Endothelial cell of umbilical vein (primary cell): Measurements from ENCODE around the gene CNTNAP2. TPM values are rescaled to one million over a fixed set of nuclear protein-coding genes. Genes with fewer than 3 reads are reported as not detected.

Source experiments
- BruUV-seq: library from RNA; stranded (reverse); fragments of 400-500 nt; replicated peaks from 2 replicates; lab custom pipeline; 2021; lab: Mats Ljungman, UMichigan
- CTCF ChIA-PET: fragments of 300-600, 350-600 bp; sonication (Branson Sonifier 250); formaldehyde crosslinking; loops from one replicate; lab custom pipeline; 2021; ENCODE audit warnings: antibody characterized with exemption, inconsistent platforms; lab: Charles Lee
- POLR2A ChIA-PET: fragments of 300-600, 350-600 bp; sonication (Branson Sonifier 250); formaldehyde crosslinking; loops from one replicate; lab custom pipeline; 2021; ENCODE audit warnings: antibody characterized with exemption, inconsistent platforms; lab: Charles Lee
- DNase-seq: peaks from one replicate; pipeline ENCODE4 v3.0.0-alpha.2; 2011; ENCODE audit warnings: low read depth, low spot score
- FAIRE-seq: peaks from 2 replicates; lab custom pipeline; 2011; peaks lifted over from hg19 to GRCh38; lab: Jason Lieb, UNC
- H2AFZ ChIP-seq: 2 replicates; pipeline ENCODE4 v1.6.0; 2012; ENCODE audit warnings: low read depth, low read length, control low read depth, inconsistent platforms
- H3K27ac ChIP-seq: 2 replicates; pipeline ENCODE4 v1.5.1; 2011; ENCODE audit warnings: low read depth, mild to moderate bottlenecking, control low read depth, low read length, moderate library complexity; ENCODE audit not compliant: insufficient read depth
- H3K27me3 ChIP-seq, 2 experiments: 2 replicates each; pipeline versions ENCODE4 v1.6.0 to v1.6.1; 2011; ENCODE audit warnings: low read length in 2 of 2, mixed read lengths in 1 of 2; ENCODE audit not compliant: control insufficient read depth in 2 of 2, insufficient read depth in 2 of 2
- H3K36me3 ChIP-seq, 2 experiments: 2 replicates in 1 of 2; 3 replicates in 1 of 2; pipeline ENCODE4 v1.5.1; 2011; ENCODE audit warnings: low read length in 2 of 2, mild to moderate bottlenecking in 1 of 2, moderate library complexity in 1 of 2; ENCODE audit not compliant: control insufficient read depth in 2 of 2, insufficient read depth in 2 of 2; ENCODE audit errors: extremely low read depth in 1 of 2
- H3K4me1 ChIP-seq: 3 replicates; pipeline ENCODE4 v1.5.1; 2011; ENCODE audit warnings: mild to moderate bottlenecking, low read length; ENCODE audit not compliant: control insufficient read depth, insufficient read depth; ENCODE audit errors: extremely low read depth
- H3K4me2 ChIP-seq: 2 replicates; pipeline ENCODE4 v1.6.1; 2011; ENCODE audit warnings: low read length, control low read depth, mixed read lengths; ENCODE audit not compliant: insufficient read depth
- H3K4me3 ChIP-seq, 3 experiments: fragments of 200-600 bp in 1 of 3; sonication (generic), shearing (Covaris generic) in 1 of 3; replicated peaks in 1 of 3; 2 replicates each; pipeline ENCODE4 v1.5.1; 2011 to 2016; ENCODE audit warnings: control low read depth in 3 of 3, low read length in 3 of 3, mild to moderate bottlenecking in 2 of 3, inconsistent platforms in 1 of 3, low read depth in 1 of 3, moderate library complexity in 1 of 3; ENCODE audit not compliant: insufficient read depth in 1 of 3
- H3K79me2 ChIP-seq: 2 replicates; pipeline ENCODE4 v1.6.0; 2012; ENCODE audit warnings: low read length, inconsistent platforms; ENCODE audit not compliant: control insufficient read depth, insufficient read depth
- H3K9ac ChIP-seq: replicated peaks from 2 replicates; pipeline ENCODE3; 2011; ENCODE audit warnings: low read length, control low read depth; ENCODE audit not compliant: insufficient read depth; ENCODE audit errors: extremely low read depth
- H3K9me1 ChIP-seq: replicated peaks from 3 replicates; pipeline ENCODE4 v1.6.0; 2011; ENCODE audit warnings: mild to moderate bottlenecking, low read length; ENCODE audit not compliant: control insufficient read depth, insufficient read depth; ENCODE audit errors: extremely low read depth
- H3K9me3 ChIP-seq: replicated peaks from 2 replicates; pipeline ENCODE4 v1.5.1; 2012; ENCODE audit warnings: low read length, inconsistent platforms; ENCODE audit not compliant: control insufficient read depth, insufficient read depth
- H4K20me1 ChIP-seq: replicated peaks from 2 replicates; pipeline ENCODE3; 2011; ENCODE audit warnings: mild to moderate bottlenecking, low read length; ENCODE audit not compliant: control insufficient read depth, insufficient read depth; ENCODE audit errors: extremely low read depth
- CTCF ChIP-seq, 2 donors: IDR thresholded peaks; 1 replicate in 1 of 2; 2 replicates in 1 of 2; pipeline ENCODE4 v1.5.1; 2011; ENCODE audit warnings: low read length in 2 of 2, mild to moderate bottlenecking in 2 of 2, moderate library complexity in 2 of 2, control low read depth in 1 of 2, inconsistent platforms in 1 of 2, low read depth in 1 of 2; ENCODE audit not compliant: insufficient read depth in 1 of 2; ENCODE audit errors: extremely low read depth in 1 of 2
- EZH2 ChIP-seq: IDR thresholded peaks from 2 replicates; pipeline ENCODE4 v1.6.1; 2012; ENCODE audit warnings: borderline replicate concordance, low read depth, mild to moderate bottlenecking, moderate library complexity, low read length, inconsistent platforms; ENCODE audit not compliant: severe bottlenecking
- FOS ChIP-seq: IDR thresholded peaks from 2 replicates; pipeline ENCODE4 v1.6.1; 2011; ENCODE audit warnings: mild to moderate bottlenecking, low read length, moderate library complexity, borderline replicate concordance; ENCODE audit not compliant: insufficient read depth
- GATA2 ChIP-seq: IDR thresholded peaks from 2 replicates; pipeline ENCODE4 v1.7.0; 2011; ENCODE audit warnings: low read depth, mild to moderate bottlenecking, moderate library complexity, mixed read lengths, low read length; ENCODE audit not compliant: insufficient read length, insufficient read depth
- JUN ChIP-seq: IDR thresholded peaks from 2 replicates; pipeline ENCODE4 v1.6.1; 2011; ENCODE audit warnings: borderline replicate concordance, low read depth; ENCODE audit not compliant: insufficient read length, insufficient read depth
- MYC ChIP-seq: IDR thresholded peaks from one replicate; pipeline ENCODE4 v1.6.1; 2011; ENCODE audit warnings: mild to moderate bottlenecking, low read depth, low read length
- POLR2A ChIP-seq: IDR thresholded peaks from 2 replicates; pipeline ENCODE4 v1.6.1; 2012; ENCODE audit warnings: low read depth, mild to moderate bottlenecking, control low read depth, low read length
- POLR2AphosphoS5 ChIP-seq: IDR thresholded peaks from 2 replicates; pipeline ENCODE4 v1.6.1; 2012; ENCODE audit warnings: low read depth, mild to moderate bottlenecking, control low read depth, low read length, moderate library complexity; ENCODE audit not compliant: insufficient read depth
- dilution Hi-C: fragments of 300-500 bp; cut with MboI; formaldehyde crosslinking; loops from one replicate; pipeline ENCODE4 v1.15.0; 2019; ENCODE audit warnings: low sequenced_read_pairs; ENCODE audit not compliant: extremely low pct_ligation_motif_present
- intact Hi-C: fragments of 100-400 bp; cut with micrococcal nuclease; formaldehyde crosslinking; loops from one replicate; pipeline ENCODE4 v1.10.0; 2022
- polyA plus RNA-seq, 4 experiments: library from polyadenylated mRNA; depleted of rRNA in 3 of 4; stranded (reverse) in 3 of 4; unstranded in 1 of 4; fragments of >200 nt; gene quantifications; 2 replicates each; pipeline versions ENCODE4 v1.2.1 to v1.2.3, GENCODE V29; 2011 to 2012; ENCODE audit warnings: missing spikeins in 1 of 4
- total RNA-seq: library from RNA; stranded (reverse); gene quantifications from 2 replicates; pipeline ENCODE4 v1.2.3, GENCODE V29; 2021
- TF ChIP-seq, protein P1 (sequence below): IDR thresholded peaks from 2 replicates; pipeline ENCODE4 v1.6.1; 2011; ENCODE audit not compliant: insufficient read depth, insufficient read length

CNTNAP2 gene
- total and polyA plus RNA-seq, 2 donors (not counting 3 experiments of a cell fraction or from before 2014, with no cell fraction given) = not detected

GRCh38 chr7:147296201-147296600 is 1179.6 kb downstream of the CNTNAP2 start:
- no peak for DNase-seq
- TF ChIP-seq POLR2AphosphoS5 (no peak), FOS (no peak), MYC (no peak), JUN (no peak), GATA2 (no peak), EZH2 (no peak), POLR2A (no peak), CTCF (IDR thresholded peaks at IDR 0.05; ENCODE audit: extremely low read depth in 1 of 2, insufficient read depth in 1 of 2, low read depth in 1 of 2, low read length in 2 of 2) (no peak)
- TF ChIP-seq, protein P1, sequence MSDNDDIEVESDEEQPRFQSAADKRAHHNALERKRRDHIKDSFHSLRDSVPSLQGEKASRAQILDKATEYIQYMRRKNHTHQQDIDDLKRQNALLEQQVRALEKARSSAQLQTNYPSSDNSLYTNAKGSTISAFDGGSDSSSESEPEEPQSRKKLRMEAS = no peak

More at GRCh38 chr7:147296201-147296600, 1179.6 kb downstream of the CNTNAP2 start:
- no peaks in the 10 kb centered on the region for H3K9me1 ChIP-seq
- no peak overlapping the region for H3K4me2 ChIP-seq
- no peak overlapping the region for H3K9ac ChIP-seq
- H3K27me3 ChIP-seq = no peaks in the 10 kb centered on the region
- no peaks in the 10 kb centered on the region for H3K36me3 ChIP-seq
- no peak overlapping the region for H2AFZ ChIP-seq
- ChIA-PET CTCF (no interaction called here), POLR2A (no interaction called here)
- intact Hi-C loops = no loop called here
- H3K79me2 ChIP-seq = no peaks in the 10 kb centered on the region
- no peak overlapping the region for H3K27ac ChIP-seq
- BruUV-seq = no TSS peak
- no peaks in the 10 kb centered on the region for H3K4me1 ChIP-seq
- H3K4me3 ChIP-seq = no peak overlapping the region
- FAIRE-seq = no peak
- dilution Hi-C loops = no loop called here
- H4K20me1 ChIP-seq = no peaks in the 10 kb centered on the region
- H3K9me3 ChIP-seq = peaks cover 2% of the 10 kb centered on the region
